Left lobe of liver (tissue), 2 donors: Measurements from ENCODE around the gene LRIG1. TPM values are rescaled to one million over a fixed set of nuclear protein-coding genes. Genes with fewer than 3 reads are reported as not detected.

Experiments used
- ATAC-seq: fragments of 200-7000 bp; cut with Tn5 transposase; one replicate; pipeline ENCODE4 v1.9.1; 2020; ENCODE audit warnings: mild to moderate bottlenecking, moderate library complexity
- DNase-seq: peaks from one replicate; pipeline ENCODE4 v3.0.0-alpha.2; 2020; ENCODE audit warnings: low spot score
- total RNA-seq: library from RNA; stranded (reverse); gene quantifications from one replicate; pipeline ENCODE4 v1.2.1, GENCODE V29; 2021
- donor health status: DM: no; HTN: no; CAD: no; lungs with moderate emphysema.
- donor health status: DM: no; HTN: yes; CAD: no.

The LRIG1 gene
- 18.6 TPM for total RNA-seq

GRCh38 chr3:66500576-66501482 is at the start of gene LRIG1:
TSS of gene LRIG1 (minus strand) at chr3:66501022. CDS start at chr3:66500407, 615 bp downstream.
- ATAC-seq (peak; percentile 85), DNase-seq (peak; percentile 100)

- no peak for DNase-seq
- no peak for ATAC-seq
Observed at GRCh38 chr3:66544619-66545429, 44.0 kb upstream of the LRIG1 start.

- ATAC-seq (no peak), DNase-seq (no peak)
Observed at GRCh38 chr3:66542153-66542552, 41.3 kb upstream of the LRIG1 start.

GRCh38 chr3:66539466-66539989 is 38.7 kb upstream of the LRIG1 start:
- no peak for DNase-seq

GRCh38 chr3:66538390-66538789 is 37.6 kb upstream of the LRIG1 start:
- DNase-seq: no peak

More at GRCh38 chr3:66539466-66539989, 38.7 kb upstream of the LRIG1 start:
- no peak for ATAC-seq

GRCh38 chr3:66537735-66538134 is 36.9 kb upstream of the LRIG1 start:
- ATAC-seq (no peak), DNase-seq (no peak)

More at GRCh38 chr3:66538390-66538789, 37.6 kb upstream of the LRIG1 start:
- no peak for ATAC-seq

- no peak for DNase-seq
- ATAC-seq: no peak
Observed at GRCh38 chr3:66536791-66537190, 36.0 kb upstream of the LRIG1 start.

GRCh38 chr3:66534304-66534845 is 33.6 kb upstream of the LRIG1 start:
- DNase-seq: no peak
- no peak for ATAC-seq

- no peak for DNase-seq
- ATAC-seq: no peak
Observed at GRCh38 chr3:66532613-66533012, 31.8 kb upstream of the LRIG1 start.

GRCh38 chr3:66532160-66532587 is 31.4 kb upstream of the LRIG1 start:
- no peak for ATAC-seq
- no peak for DNase-seq

GRCh38 chr3:66531256-66531655 is 30.4 kb upstream of the LRIG1 start:
- ATAC-seq (no peak), DNase-seq (no peak)

- ATAC-seq (no peak), DNase-seq (no peak)
Observed at GRCh38 chr3:66527246-66527645, 26.4 kb upstream of the LRIG1 start.

GRCh38 chr3:66525771-66526170 is 24.9 kb upstream of the LRIG1 start:
- ATAC-seq (no peak), DNase-seq (no peak)

GRCh38 chr3:66520724-66521123 is 19.9 kb upstream of the LRIG1 start:
- DNase-seq (no peak), ATAC-seq (no peak)

GRCh38 chr3:66518644-66519043 is 17.8 kb upstream of the LRIG1 start:
- ATAC-seq: no peak
- no peak for DNase-seq

- DNase-seq: no peak
- ATAC-seq: no peak
Observed at GRCh38 chr3:66518126-66518525, 17.3 kb upstream of the LRIG1 start.

- ATAC-seq: no peak
- no peak for DNase-seq
Observed at GRCh38 chr3:66517241-66517640, 16.4 kb upstream of the LRIG1 start.

GRCh38 chr3:66508461-66508860 is 7.6 kb upstream of the LRIG1 start:
- DNase-seq: no peak
- no peak for ATAC-seq

- ATAC-seq: no peak
- no peak for DNase-seq
Observed at GRCh38 chr3:66507423-66508260, 6.8 kb upstream of the LRIG1 start.

GRCh38 chr3:66506154-66506553 is 5.3 kb upstream of the LRIG1 start:
- DNase-seq (no peak), ATAC-seq (no peak)
